Right lobe of liver (tissue), 6 donors: Measurements from ENCODE around the gene STXBP4. TPM values are rescaled to one million over a fixed set of nuclear protein-coding genes. Genes with fewer than 3 reads are reported as not detected.

Experiments used
- ATAC-seq, 4 donors: fragments of 200-7000 bp; cut with Tn5 transposase; one replicate each; pipeline ENCODE4 v1.9.1; 2020; ENCODE audit warnings: mild to moderate bottlenecking in 4 of 4, moderate library complexity in 4 of 4
- DNase-seq, 3 donors: peaks; one replicate each; pipeline ENCODE4 v3.0.0-alpha.2; 2020
- H3K27ac ChIP-seq, 3 donors: fragments of 200-600 bp; one replicate each; pipeline ENCODE4 v1.8.0; 2022
- H3K27me3 ChIP-seq, 2 donors: fragments of 200-600 bp; one replicate each; pipeline ENCODE4 v1.8.0; 2022
- H3K36me3 ChIP-seq, 4 donors: fragments of 200-600 bp; sonication (generic) in 1 of 4; one replicate each; pipeline versions ENCODE4 v1.5.1 to v1.8.0; 2017 to 2022; ENCODE audit warnings: control low read depth in 1 of 4
- H3K4me1 ChIP-seq, 4 donors: fragments of 200-600 bp; sonication (generic) in 1 of 4; one replicate each; pipeline versions ENCODE4 v1.5.1 to v1.8.0; 2017 to 2022; ENCODE audit warnings: control low read depth in 1 of 4
- H3K4me3 ChIP-seq, 3 donors: fragments of 200-600 bp; one replicate each; pipeline ENCODE4 v1.8.0; 2022
- H3K9me3 ChIP-seq, 4 donors: fragments of 200-600 bp; sonication (generic) in 1 of 4; one replicate each; pipeline versions ENCODE4 v1.5.1 to v1.8.0; 2017 to 2022; ENCODE audit warnings: control low read depth in 1 of 4
- CTCF ChIP-seq, 4 donors: fragments of 200-600 bp in 3 of 4; fragments of 450-650 bp in 1 of 4; IDR thresholded peaks; one replicate each; pipeline versions ENCODE4 v1.5.1 to v1.8.0; 2016 to 2022; ENCODE audit warnings: antibody characterized with exemption in 4 of 4, mild to moderate bottlenecking in 2 of 4
- POLR2A ChIP-seq: fragments of 450-650 bp; IDR thresholded peaks from one replicate; pipeline ENCODE4 v1.6.1; 2017; ENCODE audit warnings: antibody characterized with exemption, mild to moderate bottlenecking
- WGBS: methylation state at CpG from one replicate; pipeline ENCODE4 v1.1.6; 2018; ENCODE audit warnings: low coverage, low lambda C conversion rate; ENCODE audit not compliant: insufficient coverage; ENCODE audit errors: missing lambda C conversion rate; 5-methylcytosine and 5-hydroxymethylcytosine counted together
- intact Hi-C, 2 donors: fragments of 100-400 bp; cut with DNase I; formaldehyde crosslinking; loops; one replicate each; pipeline versions ENCODE4 v1.11.2 to v1.14.1; 2022
- total RNA-seq, 6 experiments: library from RNA; depleted of rRNA in 2 of 6; stranded (reverse); fragments of >200 nt in 2 of 6; fragmentation: NEBNext Ultra II Directional in 3 of 6; extraction: Animal tissue kit (Norgen Biotek cat#: 25700) in 3 of 6; gene quantifications; one replicate each; pipeline versions ENCODE4 v1.1.0 to v1.2.4, GENCODE V29; 2016 to 2023
- donor health status: DM: no; HTN: yes; CAD: no.
- donor health status: DM: no; HTN: no; CAD: no.
- donor health status: DM: no; HTN: no; CAD: no.
- donor health status: DM: no; HTN: yes; CAD: no.
- donor health status: DM: no; HTN: yes; CAD: no.

The STXBP4 gene
- total RNA-seq, 6 experiments from 2014 or later, result 2.2 to 14.8 (median 3.7) TPM

DNA sequence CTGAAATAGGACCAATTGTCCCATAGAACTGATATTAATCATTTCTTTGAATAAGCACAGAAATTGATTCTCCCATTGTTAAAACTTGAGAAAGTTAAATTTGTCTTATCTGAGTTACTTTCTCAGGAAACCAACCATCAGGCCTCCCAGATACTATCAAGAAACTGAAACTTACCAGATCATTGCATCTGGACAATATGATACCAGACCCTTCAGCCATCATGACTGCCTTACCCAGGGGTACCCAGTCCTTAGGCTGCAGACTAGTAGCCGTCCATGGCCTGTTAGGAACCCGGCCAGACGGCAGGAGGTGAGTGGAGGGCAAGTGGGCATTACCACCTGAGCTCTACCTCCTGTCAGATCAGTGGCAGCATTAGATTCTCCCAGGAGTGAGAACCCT is 7.8 kb downstream of the STXBP4 start:
- no peak overlapping the region for H3K4me3 ChIP-seq
- TF ChIP-seq POLR2A, result no peak
- TF ChIP-seq CTCF (IDR thresholded peaks at IDR 0.05), result no peak
- H3K27ac ChIP-seq, result no peak overlapping the region
- ATAC-seq, result no peak
- no peaks in the 10 kb centered on the region for H3K27me3 ChIP-seq
- no peaks in the 10 kb centered on the region for H3K9me3 ChIP-seq
- no peak for DNase-seq
- peaks cover 0 to 1% (median 0%) of the 10 kb centered on the region in 4 donors for H3K4me1 ChIP-seq
- intact Hi-C loops, result no loop called here
- WGBS, result 95% methylated on average over 3 of the region's 3 CpGs
- no peaks in the 10 kb centered on the region for H3K36me3 ChIP-seq

DNA sequence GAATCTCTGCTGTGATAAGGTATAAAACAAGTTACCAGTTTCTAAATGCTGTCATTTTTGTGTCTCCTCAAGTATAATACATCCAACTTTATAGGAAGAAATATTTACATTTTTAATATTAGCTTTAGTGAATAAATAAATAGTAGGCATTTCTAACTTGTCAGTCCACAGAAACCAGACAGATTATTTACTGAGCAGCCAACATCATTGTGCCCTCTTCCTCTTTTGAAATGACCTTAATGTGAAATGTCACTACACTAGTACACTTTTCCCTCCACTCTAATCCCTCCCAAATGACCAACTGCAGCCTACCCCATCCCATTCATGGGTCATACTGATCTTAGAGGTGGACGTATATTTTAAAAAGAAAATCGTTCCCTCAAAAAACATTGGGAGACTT is 9.2 kb downstream of the STXBP4 start:
- WGBS, result 86% methylated on average over 2 of the region's 2 CpGs
- DNase-seq (no peak), ATAC-seq (no peak)
- TF ChIP-seq POLR2A (no peak), CTCF (IDR thresholded peaks at IDR 0.05) (no peak)
- Histone ChIP-seq H3K27ac (no peak overlapping the region), H3K27me3 (no peaks in the 10 kb centered on the region), H3K9me3 (no peaks in the 10 kb centered on the region), H3K36me3 (no peaks in the 10 kb centered on the region), H3K4me3 (no peak overlapping the region), H3K4me1 (no peaks in the 10 kb centered on the region)
- intact Hi-C loops, result no loop called here

- Histone ChIP-seq H3K27me3 (no peaks in the 10 kb centered on the region), H3K36me3 (no peaks in the 10 kb centered on the region), H3K4me1 (no peaks in the 10 kb centered on the region), H3K27ac (no peak overlapping the region), H3K9me3 (no peaks in the 10 kb centered on the region), H3K4me3 (no peak overlapping the region)
- intact Hi-C loops, result no loop called here
- ATAC-seq (no peak), DNase-seq (no peak)
- no peak for TF ChIP-seq POLR2A
- no peak for TF ChIP-seq CTCF (IDR thresholded peaks at IDR 0.05)
Measured at GRCh38 chr17:54979657-54980056, 11.1 kb downstream of the STXBP4 start.

DNA sequence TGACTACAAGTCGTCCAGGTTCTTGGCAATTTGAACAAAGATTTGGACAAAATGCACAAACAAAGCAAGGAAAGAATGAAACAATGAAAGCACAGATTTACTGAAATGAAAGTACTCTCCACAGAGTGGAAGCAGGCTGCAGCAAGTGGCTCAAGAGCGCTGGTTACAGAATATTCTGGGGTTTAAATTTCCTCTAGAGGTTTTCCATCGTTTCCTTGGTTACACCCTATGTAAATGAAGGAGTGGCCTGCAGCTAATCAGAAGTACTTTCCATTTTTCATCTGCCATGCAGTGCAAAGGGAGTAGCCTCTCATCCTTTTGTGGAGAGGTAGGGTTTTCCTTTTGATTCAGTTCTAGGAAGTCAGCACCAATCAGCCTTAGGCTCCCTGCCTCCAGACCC is 11.8 kb downstream of the STXBP4 start:
- Histone ChIP-seq H3K27ac (no peak overlapping the region), H3K9me3 (no peaks in the 10 kb centered on the region), H3K36me3 (no peaks in the 10 kb centered on the region), H3K4me1 (no peaks in the 10 kb centered on the region), H3K27me3 (no peaks in the 10 kb centered on the region), H3K4me3 (no peak overlapping the region)
- ATAC-seq (no peak), DNase-seq (no peak)
- 96% methylated on average over 3 of the region's 3 CpGs for WGBS
- TF ChIP-seq POLR2A (no peak), CTCF (IDR thresholded peaks at IDR 0.05) (no peak)
- intact Hi-C loops, result no loop called here

- Histone ChIP-seq H3K27me3 (no peaks in the 10 kb centered on the region), H3K4me1 (no peaks in the 10 kb centered on the region), H3K27ac (no peak overlapping the region), H3K36me3 (no peaks in the 10 kb centered on the region), H3K4me3 (no peak overlapping the region), H3K9me3 (no peaks in the 10 kb centered on the region)
- ATAC-seq (no peak), DNase-seq (no peak)
- intact Hi-C loops, result no loop called here
- no peak for TF ChIP-seq POLR2A
- no peak for TF ChIP-seq CTCF (IDR thresholded peaks at IDR 0.05)
Measured at GRCh38 chr17:54982399-54982798, 13.8 kb downstream of the STXBP4 start.
